Fibroblast of pulmonary artery (primary cell): ENCODE results near the gene CXCL1.

Experiments
- DNase-seq: peaks from one replicate; pipeline ENCODE4 v3.0.0-alpha.2; 2010; ENCODE audit warnings: low read depth
- H3K4me3 ChIP-seq: replicated peaks from 2 replicates; pipeline ENCODE4 v1.5.1; 2011; ENCODE audit warnings: low read depth, mild to moderate bottlenecking, control low read depth, low read length, moderate library complexity
- TF ChIP-seq, protein P1 (sequence below): IDR thresholded peaks from 2 replicates; pipeline ENCODE4 v1.5.1; 2011; ENCODE audit warnings: mild to moderate bottlenecking, control low read depth, low read length, inconsistent platforms; ENCODE audit errors: missing control alignments

Gene CXCL1

GRCh38 chr4:73865431-73866096 lies 3.6 kb upstream of the CXCL1 start:
- TF ChIP-seq, protein P1, sequence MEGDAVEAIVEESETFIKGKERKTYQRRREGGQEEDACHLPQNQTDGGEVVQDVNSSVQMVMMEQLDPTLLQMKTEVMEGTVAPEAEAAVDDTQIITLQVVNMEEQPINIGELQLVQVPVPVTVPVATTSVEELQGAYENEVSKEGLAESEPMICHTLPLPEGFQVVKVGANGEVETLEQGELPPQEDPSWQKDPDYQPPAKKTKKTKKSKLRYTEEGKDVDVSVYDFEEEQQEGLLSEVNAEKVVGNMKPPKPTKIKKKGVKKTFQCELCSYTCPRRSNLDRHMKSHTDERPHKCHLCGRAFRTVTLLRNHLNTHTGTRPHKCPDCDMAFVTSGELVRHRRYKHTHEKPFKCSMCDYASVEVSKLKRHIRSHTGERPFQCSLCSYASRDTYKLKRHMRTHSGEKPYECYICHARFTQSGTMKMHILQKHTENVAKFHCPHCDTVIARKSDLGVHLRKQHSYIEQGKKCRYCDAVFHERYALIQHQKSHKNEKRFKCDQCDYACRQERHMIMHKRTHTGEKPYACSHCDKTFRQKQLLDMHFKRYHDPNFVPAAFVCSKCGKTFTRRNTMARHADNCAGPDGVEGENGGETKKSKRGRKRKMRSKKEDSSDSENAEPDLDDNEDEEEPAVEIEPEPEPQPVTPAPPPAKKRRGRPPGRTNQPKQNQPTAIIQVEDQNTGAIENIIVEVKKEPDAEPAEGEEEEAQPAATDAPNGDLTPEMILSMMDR: no peak
- no peak overlapping the region for H3K4me3 ChIP-seq
- no peak for DNase-seq

DNA sequence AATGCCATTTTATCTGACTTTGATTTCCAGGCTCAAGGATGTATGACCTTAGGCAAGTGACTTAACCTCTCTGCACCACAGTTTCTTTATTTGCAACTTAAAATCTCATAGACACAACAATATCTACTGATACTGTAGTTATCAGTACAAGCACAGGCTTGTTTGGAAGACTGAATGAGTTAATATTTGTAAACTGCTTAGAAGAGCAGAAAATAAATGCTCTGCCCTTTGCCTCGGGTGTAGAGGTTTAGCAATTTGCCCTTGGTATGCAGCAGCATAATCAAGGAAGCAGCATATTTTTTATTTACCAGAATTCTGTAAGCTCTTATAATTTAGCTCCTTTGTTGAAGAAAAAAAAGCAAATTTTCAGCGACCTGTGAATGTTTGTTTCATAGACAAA lies 2.9 kb upstream of the CXCL1 start:
- H3K4me3 ChIP-seq: no peak overlapping the region
- TF ChIP-seq, protein P1: no peak
- DNase-seq: no peak

DNA sequence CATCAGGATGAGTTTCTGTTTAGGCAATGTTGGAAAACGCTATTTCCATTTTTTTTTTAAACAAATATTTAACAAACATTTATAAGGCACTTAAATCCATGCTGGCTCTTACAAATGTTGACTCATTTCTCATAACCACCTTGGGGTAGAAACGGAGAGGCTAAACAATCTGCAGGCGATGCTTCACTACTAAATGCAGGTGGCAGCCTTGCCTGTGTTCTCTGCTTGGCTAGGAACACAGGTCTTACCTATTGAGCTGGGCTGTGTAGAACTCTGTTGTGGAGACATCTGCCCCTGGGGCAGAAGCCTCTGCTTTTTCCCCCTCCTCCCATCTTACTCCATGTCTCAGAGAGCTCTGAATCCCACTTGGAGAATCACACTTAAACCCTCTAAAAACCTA lies 1.4 kb upstream of the CXCL1 start:
- no peak overlapping the region for H3K4me3 ChIP-seq
- no peak for DNase-seq
- TF ChIP-seq, protein P1: no peak

GRCh38 chr4:73868206-73869129 lies 725 bp upstream of the CXCL1 start:
- H3K4me3 ChIP-seq: peak overlapping the region; percentile 67
- TF ChIP-seq, protein P1: no peak
- peak; percentile 53 for DNase-seq

DNA sequence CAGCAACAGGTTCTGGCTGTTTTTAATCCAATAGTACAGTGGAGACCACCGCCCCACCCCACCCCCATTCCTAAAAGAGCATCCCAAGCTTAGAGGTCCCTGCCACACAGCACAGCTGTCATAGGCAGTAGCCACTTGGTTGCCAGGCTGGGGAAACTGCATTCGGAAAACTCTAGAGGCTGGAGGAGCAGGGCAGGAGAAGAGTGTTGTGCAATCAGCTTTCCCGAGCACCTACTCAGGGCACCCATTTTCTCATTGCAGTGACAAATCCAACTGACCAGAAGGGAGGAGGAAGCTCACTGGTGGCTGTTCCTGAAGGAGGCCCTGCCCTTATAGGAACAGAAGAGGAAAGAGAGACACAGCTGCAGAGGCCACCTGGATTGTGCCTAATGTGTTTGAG lies 1.1 kb downstream of the CXCL1 start:
- H3K4me3 ChIP-seq: peak overlapping the region; percentile 67
- TF ChIP-seq, protein P1: no peak
- DNase-seq: peak; percentile 75

GRCh38 chr4:73870768-73871167 lies 1.6 kb downstream of the CXCL1 start:
- peak overlapping the region; percentile 67 for H3K4me3 ChIP-seq
- TF ChIP-seq, protein P1: no peak
- DNase-seq: peak; percentile 63
